DOHH2 (cell line): ENCODE data around the gene OR2A25.

Experiments used
- CTCF ChIP-seq: fragments of 200-600 bp; sonication (generic); IDR thresholded peaks from one replicate; pipeline ENCODE4 v1.5.1; 2014; ENCODE audit warnings: antibody characterized with exemption, mild to moderate bottlenecking, low read depth, low read length; ENCODE audit not compliant: poor library complexity, severe bottlenecking
- EZH2phosphoT487 ChIP-seq: fragments of 200-600 bp; sonication (generic); IDR thresholded peaks from 2 replicates; pipeline ENCODE4 v1.6.1; 2017; ENCODE audit warnings: borderline replicate concordance, mild to moderate bottlenecking, antibody characterized with exemption, low read length, moderate library complexity, mixed read lengths

GRCh38 chr7:144069511-144069910 is at the start of gene OR2A25:
- TF ChIP-seq CTCF (no peak), EZH2phosphoT487 (no peak)
